HFFc6 (cell line): ENCODE data around the gene MAP3K5. TPM values are rescaled to one million over a fixed set of nuclear protein-coding genes. Genes with fewer than 3 reads are reported as not detected.

Source experiments
- DNase-seq: peaks from one replicate; pipeline ENCODE4 v3.0.0-alpha.2; 2018
- H3K27ac Mint-ChIP-seq: 2 replicates; pipeline ENCODE4 v1.8.0; 2020; ENCODE audit warnings: mild to moderate bottlenecking, mixed read lengths
- H3K27me3 Mint-ChIP-seq: 2 replicates; pipeline ENCODE4 v1.8.0; 2021; ENCODE audit warnings: mild to moderate bottlenecking, moderate library complexity, mixed read lengths; ENCODE audit not compliant: insufficient read depth
- H3K36me3 Mint-ChIP-seq: 2 replicates; pipeline ENCODE4 v1.8.0; 2021; ENCODE audit warnings: low read depth, mixed read lengths
- H3K4me1 Mint-ChIP-seq: 2 replicates; pipeline ENCODE4 v1.8.0; 2020; ENCODE audit warnings: low read depth, mixed read lengths
- H3K4me3 Mint-ChIP-seq: 2 replicates; pipeline ENCODE4 v1.8.0; 2020; ENCODE audit warnings: mild to moderate bottlenecking, moderate library complexity, mixed read lengths
- H3K9me3 Mint-ChIP-seq: 2 replicates; pipeline ENCODE4 v1.8.0; 2020; ENCODE audit warnings: mild to moderate bottlenecking, mixed read lengths
- CTCF ChIP-seq: fragments of 200-600 bp; sonication (generic); IDR thresholded peaks from 2 replicates; pipeline ENCODE4 v1.5.0; 2021; ENCODE audit warnings: antibody characterized with exemption, mild to moderate bottlenecking
- total RNA-seq, 6 experiments: library from RNA; stranded (reverse); fragmentation: NEBNext Ultra II Directional; extraction: Animal tissue kit (Norgen Biotek cat#: 25700); gene quantifications; 2 replicates in 1 of 6; 3 replicates in 5 of 6; pipeline ENCODE4 v1.2.3, GENCODE V29; 2021

MAP3K5 gene
- total RNA-seq, 6 experiments from 2014 or later: 11.9 to 22.2 (median 19.1) TPM

GRCh38 chr6:136526196-136526930 lies 265.9 kb downstream of the MAP3K5 start:
- H3K4me3 Mint-ChIP-seq: no peak overlapping the region
- no peaks in the 10 kb centered on the region for H3K9me3 Mint-ChIP-seq
- no peaks in the 10 kb centered on the region for H3K36me3 Mint-ChIP-seq
- peak; percentile 45 for DNase-seq
- TF ChIP-seq CTCF: peak; percentile 23; the same call in 1 of the 2 replicates
- no peaks in the 10 kb centered on the region; the same call in 1 of the 2 replicates for H3K27me3 Mint-ChIP-seq
- H3K4me1 Mint-ChIP-seq: peaks cover 14% of the 10 kb centered on the region
- no peak overlapping the region for H3K27ac Mint-ChIP-seq

- Mint-ChIP-seq H3K36me3 (no peaks in the 10 kb centered on the region), H3K4me1 (peaks cover 14% of the 10 kb centered on the region), H3K27ac (no peak overlapping the region), H3K4me3 (no peak overlapping the region), H3K9me3 (no peaks in the 10 kb centered on the region), H3K27me3 (no peaks in the 10 kb centered on the region; the same call in 1 of the 2 replicates)
- no peak for DNase-seq
- TF ChIP-seq CTCF: no peak
These were observed 266.6 kb downstream of the MAP3K5 start for GRCh38 chr6:136525586-136526195.

- H3K9me3 Mint-ChIP-seq: no peaks in the 10 kb centered on the region
- peaks cover 3% of the 10 kb centered on the region for H3K27me3 Mint-ChIP-seq
- TF ChIP-seq CTCF: no peak
- H3K4me3 Mint-ChIP-seq: no peak overlapping the region
- peaks cover 14% of the 10 kb centered on the region for H3K4me1 Mint-ChIP-seq
- no peak overlapping the region for H3K27ac Mint-ChIP-seq
- H3K36me3 Mint-ChIP-seq: no peaks in the 10 kb centered on the region
- no peak for DNase-seq
These were observed 267.3 kb downstream of the MAP3K5 start for GRCh38 chr6:136524936-136525413.

DNA sequence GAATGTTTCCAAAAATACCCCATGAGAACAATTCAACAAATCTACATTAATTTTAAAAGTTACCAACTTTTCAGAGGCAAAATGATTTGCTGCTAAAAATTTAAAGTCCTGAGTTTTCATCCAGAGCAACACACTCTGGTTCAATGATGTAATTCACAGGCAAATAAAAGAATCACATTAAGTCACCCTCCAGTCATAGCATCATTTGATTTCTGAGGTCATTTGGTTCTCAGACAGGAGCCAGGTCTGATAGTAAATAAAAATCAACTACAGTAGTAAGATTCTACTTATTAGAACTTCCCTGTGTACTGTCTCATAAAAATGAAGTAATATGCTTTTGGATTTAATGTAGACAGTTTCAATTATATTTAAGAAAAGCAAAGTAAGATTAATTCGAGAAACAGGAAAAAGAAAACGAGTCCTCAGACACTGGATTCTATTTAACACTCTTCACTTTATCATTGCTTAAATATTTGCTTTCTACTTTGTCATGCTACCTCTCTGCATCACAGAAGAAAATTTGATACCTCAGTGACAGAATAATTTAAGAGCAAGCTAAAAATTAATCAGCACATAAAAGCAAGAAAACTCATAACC lies 267.8 kb downstream of the MAP3K5 start:
- H3K4me1 Mint-ChIP-seq: peaks cover 14% of the 10 kb centered on the region
- H3K9me3 Mint-ChIP-seq: no peaks in the 10 kb centered on the region
- no peak overlapping the region for H3K4me3 Mint-ChIP-seq
- peaks cover 4% of the 10 kb centered on the region for H3K27me3 Mint-ChIP-seq
- no peak overlapping the region for H3K27ac Mint-ChIP-seq
- no peaks in the 10 kb centered on the region for H3K36me3 Mint-ChIP-seq
- TF ChIP-seq CTCF: no peak
- DNase-seq: no peak

DNA sequence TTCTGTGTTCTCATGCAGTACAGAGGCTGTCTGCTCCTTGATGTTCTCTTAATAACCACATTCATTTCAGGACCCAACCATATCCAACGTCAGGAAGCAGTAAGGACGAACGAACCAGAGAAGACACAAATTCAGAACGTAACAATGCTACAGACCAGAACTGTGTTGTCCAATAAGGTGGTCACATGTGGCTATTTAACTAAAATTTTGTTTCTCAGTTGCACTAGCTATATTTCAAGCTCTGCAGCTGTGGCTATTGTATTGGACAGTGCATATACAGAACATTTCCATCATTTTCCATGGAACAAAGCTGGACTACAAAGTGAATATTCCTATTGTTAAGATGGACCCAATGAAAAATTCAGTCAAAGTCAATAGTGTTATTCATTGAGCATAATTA lies 269.1 kb downstream of the MAP3K5 start:
- Mint-ChIP-seq H3K27me3 (peaks cover 4% of the 10 kb centered on the region), H3K9me3 (no peaks in the 10 kb centered on the region), H3K27ac (no peak overlapping the region), H3K4me3 (no peak overlapping the region), H3K36me3 (no peaks in the 10 kb centered on the region), H3K4me1 (peaks cover 14% of the 10 kb centered on the region)
- TF ChIP-seq CTCF: no peak
- no peak for DNase-seq
